KMS-11 (cell line): ENCODE results near the gene FAM219A.

ENCODE experiments used
- H2AFZ ChIP-seq: fragments of 200-600 bp; sonication (generic); 2 replicates; pipeline ENCODE4 v1.6.1; 2016; ENCODE audit warnings: antibody characterized with exemption, mixed run types, low read depth
- H3K27ac ChIP-seq: fragments of 200-600 bp; sonication (generic); 2 replicates; pipeline ENCODE4 v1.6.1; 2016; ENCODE audit warnings: mild to moderate bottlenecking, mixed run types
- H3K27me3 ChIP-seq: fragments of 200-600 bp; sonication (generic); 2 replicates; pipeline ENCODE4 v1.6.1; 2017; ENCODE audit warnings: mild to moderate bottlenecking, low read depth, mixed run types, moderate library complexity; ENCODE audit not compliant: insufficient read depth
- H3K36me3 ChIP-seq: fragments of 200-600 bp; sonication (generic); 2 replicates; pipeline ENCODE4 v1.6.1; 2017; ENCODE audit warnings: mild to moderate bottlenecking, mixed run types; ENCODE audit not compliant: insufficient read depth
- H3K4me1 ChIP-seq: fragments of 200-600 bp; sonication (generic); 2 replicates; pipeline ENCODE4 v1.6.1; 2016; ENCODE audit warnings: mild to moderate bottlenecking, low read depth, mixed run types; ENCODE audit not compliant: poor library complexity, severe bottlenecking
- H3K4me2 ChIP-seq: fragments of 200-600 bp; sonication (generic); 2 replicates; pipeline ENCODE4 v1.7.0; 2016; ENCODE audit warnings: mild to moderate bottlenecking, mixed run types
- H3K4me3 ChIP-seq: fragments of 200-600 bp; sonication (generic); IDR thresholded peaks from 2 replicates; pipeline ENCODE4 v1.6.1; 2017; ENCODE audit warnings: low read depth, low read length, mixed read lengths; ENCODE audit not compliant: insufficient read depth
- H3K79me2 ChIP-seq: fragments of 200-600 bp; sonication (generic); 2 replicates; pipeline ENCODE4 v1.6.1; 2016; ENCODE audit warnings: low read depth, mixed run types; ENCODE audit not compliant: insufficient read depth
- H3K9ac ChIP-seq: fragments of 200-600 bp; sonication (generic); 2 replicates; pipeline ENCODE4 v1.6.1; 2016; ENCODE audit warnings: mild to moderate bottlenecking, mixed run types
- H4K20me1 ChIP-seq: fragments of 200-600 bp; sonication (generic); 2 replicates; pipeline ENCODE4 v1.6.1; 2016; ENCODE audit warnings: mild to moderate bottlenecking, mixed run types; ENCODE audit not compliant: insufficient read depth
- TF ChIP-seq, protein P1 (sequence below): fragments of 200-600 bp; sonication (generic); conservative IDR thresholded peaks from 2 replicates; pipeline ENCODE4 v1.6.1; 2017; ENCODE audit warnings: low read depth, mild to moderate bottlenecking, antibody characterized with exemption, low read length, moderate library complexity, mixed read lengths

FAM219A gene, protein sequence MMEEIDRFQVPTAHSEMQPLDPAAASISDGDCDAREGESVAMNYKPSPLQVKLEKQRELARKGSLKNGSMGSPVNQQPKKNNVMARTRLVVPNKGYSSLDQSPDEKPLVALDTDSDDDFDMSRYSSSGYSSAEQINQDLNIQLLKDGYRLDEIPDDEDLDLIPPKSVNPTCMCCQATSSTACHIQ

DNA sequence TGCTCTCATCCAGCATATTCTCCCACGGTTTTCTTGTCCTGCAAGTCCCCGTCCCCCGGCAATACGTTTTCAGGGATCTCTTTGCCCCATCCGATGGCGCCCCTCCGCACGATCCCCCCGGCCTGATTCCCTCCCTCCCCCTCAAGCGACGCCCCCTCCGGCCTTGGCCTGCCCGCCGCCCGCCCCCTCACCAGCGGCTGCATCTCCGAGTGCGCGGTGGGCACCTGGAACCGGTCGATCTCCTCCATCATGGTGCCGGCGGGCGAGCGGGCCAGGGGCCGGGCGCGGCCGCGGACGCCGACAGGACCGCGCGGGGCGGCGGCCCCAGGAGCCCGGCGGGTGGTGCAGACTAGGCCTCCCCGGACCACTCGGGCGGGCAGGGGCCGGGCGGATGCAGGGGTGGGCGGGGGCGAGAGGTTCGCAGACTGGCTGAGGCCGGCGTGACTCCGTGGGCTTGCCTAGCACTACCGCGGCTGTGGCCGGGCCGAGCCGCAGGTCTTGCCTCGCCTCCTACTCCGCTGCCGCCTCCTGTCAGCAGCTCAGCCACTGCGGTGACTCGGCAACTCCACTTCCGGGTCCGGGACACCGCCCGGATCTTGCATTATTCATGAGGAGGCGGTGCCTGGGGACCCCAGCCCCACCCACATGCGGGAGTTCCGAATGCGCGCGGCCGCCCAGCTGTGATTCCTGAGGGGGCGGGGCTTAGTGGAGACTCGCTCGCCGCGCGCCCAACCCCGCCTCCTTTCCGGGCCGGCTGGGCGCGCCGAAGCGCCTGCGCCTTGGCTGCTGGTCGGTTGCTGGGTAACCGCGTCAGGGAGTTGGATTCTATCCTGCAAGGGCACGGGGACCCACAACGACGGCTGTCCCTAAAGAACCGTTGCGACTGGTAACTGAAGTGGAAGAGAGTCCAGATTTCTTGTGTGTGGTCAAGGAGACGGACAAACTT, at the start of gene FAM219A, which contains the start of gene DNAI1:
TSS of gene FAM219A (minus strand) at position 558 of the 946 bp plus-strand sequence. CDS start at position 251, 307 bp downstream.
TSS of gene DNAI1 (plus strand) at position 793 of the 946 bp plus-strand sequence. CDS start 201 bp downstream, outside the sequence.
- H3K4me2 ChIP-seq, result peak within 1 kb of the TSS; percentile 77
- no peak within 1 kb of the TSS for H3K4me3 ChIP-seq
- peak within 1 kb of the TSS; percentile 50 for H3K27ac ChIP-seq
- H3K4me1 ChIP-seq, result peaks cover 18% of the 10 kb centered on the region
- no peaks in the 10 kb centered on the region for H3K36me3 ChIP-seq
- H3K79me2 ChIP-seq, result peaks cover 25% of the 10 kb centered on the region
- H2AFZ ChIP-seq, result peak within 1 kb of the TSS; percentile 47; the same call in 1 of the 2 replicates
- H4K20me1 ChIP-seq, result no peaks in the 10 kb centered on the region
- H3K27me3 ChIP-seq, result 0 out of 2 replicates have a peak, but pooled peaks cover 2% of the 10 kb centered on the region
- TF ChIP-seq, protein P1, sequence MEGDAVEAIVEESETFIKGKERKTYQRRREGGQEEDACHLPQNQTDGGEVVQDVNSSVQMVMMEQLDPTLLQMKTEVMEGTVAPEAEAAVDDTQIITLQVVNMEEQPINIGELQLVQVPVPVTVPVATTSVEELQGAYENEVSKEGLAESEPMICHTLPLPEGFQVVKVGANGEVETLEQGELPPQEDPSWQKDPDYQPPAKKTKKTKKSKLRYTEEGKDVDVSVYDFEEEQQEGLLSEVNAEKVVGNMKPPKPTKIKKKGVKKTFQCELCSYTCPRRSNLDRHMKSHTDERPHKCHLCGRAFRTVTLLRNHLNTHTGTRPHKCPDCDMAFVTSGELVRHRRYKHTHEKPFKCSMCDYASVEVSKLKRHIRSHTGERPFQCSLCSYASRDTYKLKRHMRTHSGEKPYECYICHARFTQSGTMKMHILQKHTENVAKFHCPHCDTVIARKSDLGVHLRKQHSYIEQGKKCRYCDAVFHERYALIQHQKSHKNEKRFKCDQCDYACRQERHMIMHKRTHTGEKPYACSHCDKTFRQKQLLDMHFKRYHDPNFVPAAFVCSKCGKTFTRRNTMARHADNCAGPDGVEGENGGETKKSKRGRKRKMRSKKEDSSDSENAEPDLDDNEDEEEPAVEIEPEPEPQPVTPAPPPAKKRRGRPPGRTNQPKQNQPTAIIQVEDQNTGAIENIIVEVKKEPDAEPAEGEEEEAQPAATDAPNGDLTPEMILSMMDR, result no peak
- H3K9ac ChIP-seq, result peak within 1 kb of the TSS; percentile 71; the same call in 1 of the 2 replicates

DNA sequence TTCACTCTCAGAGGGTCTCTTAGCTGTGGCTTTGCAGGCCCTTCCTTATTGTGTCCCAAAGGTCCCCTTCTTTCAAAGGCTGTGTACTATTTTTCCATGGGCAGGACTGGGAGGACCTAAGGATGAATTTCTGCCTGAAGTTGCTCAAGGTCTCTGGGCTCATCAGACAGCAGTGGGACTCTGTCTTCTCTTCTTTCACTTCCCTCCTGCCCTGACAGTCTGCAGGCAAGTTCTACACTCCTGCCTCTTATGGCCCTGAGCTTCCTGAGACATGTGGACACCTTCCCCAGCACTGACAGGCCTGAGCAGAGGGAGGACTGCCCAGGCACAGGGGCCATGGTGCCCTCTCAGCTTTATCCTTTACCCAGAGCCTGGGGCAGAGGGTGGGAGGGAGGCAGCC, 49.6 kb upstream of the FAM219A start:
- no peaks in the 10 kb centered on the region for H3K79me2 ChIP-seq
- H3K4me3 ChIP-seq, result no peak overlapping the region
- no peak overlapping the region for H3K27ac ChIP-seq
- no peaks in the 10 kb centered on the region for H4K20me1 ChIP-seq
- H2AFZ ChIP-seq, result no peak overlapping the region
- no peak overlapping the region for H3K4me2 ChIP-seq
- 0 out of 2 replicates have a peak, but pooled peaks cover 3% of the 10 kb centered on the region for H3K27me3 ChIP-seq
- H3K4me1 ChIP-seq, result no peaks in the 10 kb centered on the region
- no peak overlapping the region for H3K9ac ChIP-seq
- TF ChIP-seq, protein P1, result no peak
- no peaks in the 10 kb centered on the region for H3K36me3 ChIP-seq

DNA sequence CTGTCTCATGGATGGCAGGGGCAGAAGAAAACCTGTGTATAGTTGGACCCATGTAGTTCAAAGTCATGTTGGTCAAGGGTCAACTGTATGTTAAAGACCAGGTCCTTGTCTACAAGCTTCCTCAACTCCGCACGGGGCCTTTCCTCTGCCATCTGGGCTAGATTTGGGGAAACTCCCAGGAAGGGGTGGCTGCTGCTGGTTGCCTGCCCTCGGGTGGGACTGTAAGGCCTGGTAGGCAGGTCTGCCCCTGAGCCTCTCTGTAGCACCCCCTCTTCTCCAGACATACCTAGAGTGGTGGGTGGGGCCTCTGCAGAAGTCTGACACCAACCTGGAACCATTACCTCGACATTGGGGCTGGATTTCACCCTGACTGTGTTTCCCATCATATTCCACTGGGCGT, 49.2 kb upstream of the FAM219A start:
- Histone ChIP-seq H3K36me3 (no peaks in the 10 kb centered on the region), H3K4me2 (no peak overlapping the region), H3K4me3 (no peak overlapping the region), H2AFZ (no peak overlapping the region), H3K4me1 (no peaks in the 10 kb centered on the region), H4K20me1 (no peaks in the 10 kb centered on the region), H3K79me2 (no peaks in the 10 kb centered on the region), H3K27ac (no peak overlapping the region), H3K27me3 (0 out of 2 replicates have a peak, but pooled peaks cover 3% of the 10 kb centered on the region), H3K9ac (no peak overlapping the region)
- TF ChIP-seq, protein P1, result no peak

DNA sequence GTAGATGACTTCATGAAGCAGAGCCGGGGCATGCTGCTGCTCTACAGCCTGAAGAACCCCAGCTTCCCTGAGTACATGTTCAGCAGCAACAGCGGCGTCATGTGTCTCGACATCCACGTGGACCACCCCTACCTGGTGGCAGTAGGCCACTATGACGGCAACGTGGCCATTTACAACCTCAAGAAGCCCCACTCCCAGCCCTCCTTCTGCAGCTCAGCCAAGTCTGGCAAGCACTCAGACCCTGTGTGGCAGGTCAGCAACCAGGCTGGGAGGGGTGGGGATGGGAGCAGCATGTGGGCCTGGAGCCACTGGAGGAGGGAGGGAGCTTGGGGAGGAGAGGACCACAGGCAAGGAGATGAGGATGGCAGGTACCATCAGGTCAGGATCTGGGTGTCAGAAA, 48.3 kb upstream of the FAM219A start:
- Histone ChIP-seq H3K4me3 (no peak overlapping the region), H3K4me2 (no peak overlapping the region), H3K79me2 (no peaks in the 10 kb centered on the region), H3K27me3 (0 out of 2 replicates have a peak, but pooled peaks cover 3% of the 10 kb centered on the region), H3K36me3 (no peaks in the 10 kb centered on the region), H3K9ac (no peak overlapping the region), H3K4me1 (no peaks in the 10 kb centered on the region), H4K20me1 (no peaks in the 10 kb centered on the region), H2AFZ (no peak overlapping the region), H3K27ac (no peak overlapping the region)
- TF ChIP-seq, protein P1, result no peak
